Measurements from ENCODE around the gene TOR2A. TPM values are rescaled to one million over a fixed set of nuclear protein-coding genes. Genes with fewer than 3 reads are reported as not detected.

The TOR2A gene
- total RNA-seq, 1 donor from 2014 or later, result 29.1 TPM

- H3K9me3 Mint-ChIP-seq (ENCODE audit: unreplicated experiment), result no peaks in the 10 kb centered on the region
- H3K27ac Mint-ChIP-seq (ENCODE audit: unreplicated experiment), result no peak overlapping the region
- H3K4me1 Mint-ChIP-seq (ENCODE audit: unreplicated experiment), result peaks cover 16% of the 10 kb centered on the region
- DNase-seq (ENCODE audit: low spot score), result no peak
- H3K27me3 Mint-ChIP-seq (ENCODE audit: unreplicated experiment), result peaks cover 6% of the 10 kb centered on the region
- no peaks in the 10 kb centered on the region for H3K36me3 Mint-ChIP-seq (ENCODE audit: low read depth, unreplicated experiment)
- H3K4me3 Mint-ChIP-seq (ENCODE audit: unreplicated experiment), result no peak overlapping the region
- TF ChIP-seq CTCF (IDR thresholded peaks at IDR 0.05; ENCODE audit: unreplicated experiment), result no peak
These were observed 11.1 kb downstream of the TOR2A start for GRCh38 chr9:127724012-127724411.

DNA sequence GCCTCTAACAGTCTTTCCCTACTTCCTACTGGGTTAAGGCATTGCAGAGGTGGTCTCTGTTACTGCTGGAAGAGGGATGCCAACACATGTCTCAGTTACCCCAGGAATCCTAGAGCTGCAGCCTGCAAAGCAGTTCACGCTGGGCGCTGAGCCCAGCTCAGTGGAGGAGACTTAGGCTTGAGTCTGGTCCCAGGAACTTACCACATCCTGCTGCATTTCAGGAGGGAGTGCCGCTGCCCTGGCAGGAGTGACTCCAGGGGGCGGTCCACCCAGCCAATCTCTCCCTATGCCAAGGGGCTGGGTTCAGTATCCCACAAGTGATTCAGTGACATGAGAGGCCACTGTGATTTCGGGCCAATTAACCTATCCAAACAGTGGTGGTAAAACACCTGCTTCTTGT is 11.7 kb downstream of the TOR2A start:
- H3K36me3 Mint-ChIP-seq (ENCODE audit: low read depth, unreplicated experiment), result no peaks in the 10 kb centered on the region
- peaks cover 16% of the 10 kb centered on the region for H3K4me1 Mint-ChIP-seq (ENCODE audit: unreplicated experiment)
- H3K27ac Mint-ChIP-seq (ENCODE audit: unreplicated experiment), result no peak overlapping the region
- no peak for DNase-seq (ENCODE audit: low spot score)
- peaks cover 6% of the 10 kb centered on the region for H3K27me3 Mint-ChIP-seq (ENCODE audit: unreplicated experiment)
- no peak for TF ChIP-seq CTCF (IDR thresholded peaks at IDR 0.05; ENCODE audit: unreplicated experiment)
- H3K4me3 Mint-ChIP-seq (ENCODE audit: unreplicated experiment), result no peak overlapping the region
- no peaks in the 10 kb centered on the region for H3K9me3 Mint-ChIP-seq (ENCODE audit: unreplicated experiment)

- Mint-ChIP-seq H3K27me3 (ENCODE audit: unreplicated experiment) (peaks cover 6% of the 10 kb centered on the region), H3K4me1 (ENCODE audit: unreplicated experiment) (peaks cover 16% of the 10 kb centered on the region), H3K27ac (ENCODE audit: unreplicated experiment) (no peak overlapping the region), H3K4me3 (ENCODE audit: unreplicated experiment) (no peak overlapping the region), H3K36me3 (ENCODE audit: low read depth, unreplicated experiment) (no peaks in the 10 kb centered on the region), H3K9me3 (ENCODE audit: unreplicated experiment) (no peaks in the 10 kb centered on the region)
- DNase-seq (ENCODE audit: low spot score), result no peak
- TF ChIP-seq CTCF (IDR thresholded peaks at IDR 0.05; ENCODE audit: unreplicated experiment), result no peak
These were observed 12.1 kb downstream of the TOR2A start for GRCh38 chr9:127723013-127723412.

- no peaks in the 10 kb centered on the region for H3K9me3 Mint-ChIP-seq (ENCODE audit: unreplicated experiment)
These were observed 12.9 kb downstream of the TOR2A start for GRCh38 chr9:127722055-127722745.

More at GRCh38 chr9:127722055-127722745, 12.9 kb downstream of the TOR2A start:
- DNase-seq (ENCODE audit: low spot score), result no peak
- Mint-ChIP-seq H3K4me3 (ENCODE audit: unreplicated experiment) (no peak overlapping the region), H3K27ac (ENCODE audit: unreplicated experiment) (no peak overlapping the region), H3K36me3 (ENCODE audit: low read depth, unreplicated experiment) (no peaks in the 10 kb centered on the region), H3K4me1 (ENCODE audit: unreplicated experiment) (peaks cover 16% of the 10 kb centered on the region), H3K27me3 (ENCODE audit: unreplicated experiment) (peaks cover 9% of the 10 kb centered on the region)
- TF ChIP-seq CTCF (IDR thresholded peaks at IDR 0.05; ENCODE audit: unreplicated experiment), result no peak

Measured in endothelial cell (in vitro differentiated cells).